Endothelial cell of umbilical vein (primary cell): Measurements from ENCODE around the gene GAB2. TPM values are rescaled to one million over a fixed set of nuclear protein-coding genes. Genes with fewer than 3 reads are reported as not detected.

Source experiments
- BruUV-seq: library from RNA; stranded (reverse); fragments of 400-500 nt; replicated peaks from 2 replicates; lab custom pipeline; 2021; lab: Mats Ljungman, UMichigan
- CTCF ChIA-PET: fragments of 300-600, 350-600 bp; sonication (Branson Sonifier 250); formaldehyde crosslinking; loops from one replicate; lab custom pipeline; 2021; ENCODE audit warnings: antibody characterized with exemption, inconsistent platforms; lab: Charles Lee
- POLR2A ChIA-PET: fragments of 300-600, 350-600 bp; sonication (Branson Sonifier 250); formaldehyde crosslinking; loops from one replicate; lab custom pipeline; 2021; ENCODE audit warnings: antibody characterized with exemption, inconsistent platforms; lab: Charles Lee
- DNase-seq: peaks from one replicate; pipeline ENCODE4 v3.0.0-alpha.2; 2011; ENCODE audit warnings: low read depth, low spot score
- FAIRE-seq: peaks from 2 replicates; lab custom pipeline; 2011; peaks lifted over from hg19 to GRCh38; lab: Jason Lieb, UNC
- H2AFZ ChIP-seq: 2 replicates; pipeline ENCODE4 v1.6.0; 2012; ENCODE audit warnings: low read depth, low read length, control low read depth, inconsistent platforms
- H3K27ac ChIP-seq: 2 replicates; pipeline ENCODE4 v1.5.1; 2011; ENCODE audit warnings: low read depth, mild to moderate bottlenecking, control low read depth, low read length, moderate library complexity; ENCODE audit not compliant: insufficient read depth
- H3K27me3 ChIP-seq, 2 experiments: 2 replicates each; pipeline versions ENCODE4 v1.6.0 to v1.6.1; 2011; ENCODE audit warnings: low read length in 2 of 2, mixed read lengths in 1 of 2; ENCODE audit not compliant: control insufficient read depth in 2 of 2, insufficient read depth in 2 of 2
- H3K36me3 ChIP-seq, 2 experiments: 2 replicates in 1 of 2; 3 replicates in 1 of 2; pipeline ENCODE4 v1.5.1; 2011; ENCODE audit warnings: low read length in 2 of 2, mild to moderate bottlenecking in 1 of 2, moderate library complexity in 1 of 2; ENCODE audit not compliant: control insufficient read depth in 2 of 2, insufficient read depth in 2 of 2; ENCODE audit errors: extremely low read depth in 1 of 2
- H3K4me1 ChIP-seq: 3 replicates; pipeline ENCODE4 v1.5.1; 2011; ENCODE audit warnings: mild to moderate bottlenecking, low read length; ENCODE audit not compliant: control insufficient read depth, insufficient read depth; ENCODE audit errors: extremely low read depth
- H3K4me2 ChIP-seq: 2 replicates; pipeline ENCODE4 v1.6.1; 2011; ENCODE audit warnings: low read length, control low read depth, mixed read lengths; ENCODE audit not compliant: insufficient read depth
- H3K4me3 ChIP-seq, 3 experiments: fragments of 200-600 bp in 1 of 3; sonication (generic), shearing (Covaris generic) in 1 of 3; replicated peaks in 1 of 3; 2 replicates each; pipeline ENCODE4 v1.5.1; 2011 to 2016; ENCODE audit warnings: control low read depth in 3 of 3, low read length in 3 of 3, mild to moderate bottlenecking in 2 of 3, inconsistent platforms in 1 of 3, low read depth in 1 of 3, moderate library complexity in 1 of 3; ENCODE audit not compliant: insufficient read depth in 1 of 3
- H3K79me2 ChIP-seq: 2 replicates; pipeline ENCODE4 v1.6.0; 2012; ENCODE audit warnings: low read length, inconsistent platforms; ENCODE audit not compliant: control insufficient read depth, insufficient read depth
- H3K9ac ChIP-seq: replicated peaks from 2 replicates; pipeline ENCODE3; 2011; ENCODE audit warnings: low read length, control low read depth; ENCODE audit not compliant: insufficient read depth; ENCODE audit errors: extremely low read depth
- H3K9me1 ChIP-seq: replicated peaks from 3 replicates; pipeline ENCODE4 v1.6.0; 2011; ENCODE audit warnings: mild to moderate bottlenecking, low read length; ENCODE audit not compliant: control insufficient read depth, insufficient read depth; ENCODE audit errors: extremely low read depth
- H3K9me3 ChIP-seq: replicated peaks from 2 replicates; pipeline ENCODE4 v1.5.1; 2012; ENCODE audit warnings: low read length, inconsistent platforms; ENCODE audit not compliant: control insufficient read depth, insufficient read depth
- H4K20me1 ChIP-seq: replicated peaks from 2 replicates; pipeline ENCODE3; 2011; ENCODE audit warnings: mild to moderate bottlenecking, low read length; ENCODE audit not compliant: control insufficient read depth, insufficient read depth; ENCODE audit errors: extremely low read depth
- EZH2 ChIP-seq: IDR thresholded peaks from 2 replicates; pipeline ENCODE4 v1.6.1; 2012; ENCODE audit warnings: borderline replicate concordance, low read depth, mild to moderate bottlenecking, moderate library complexity, low read length, inconsistent platforms; ENCODE audit not compliant: severe bottlenecking
- FOS ChIP-seq: IDR thresholded peaks from 2 replicates; pipeline ENCODE4 v1.6.1; 2011; ENCODE audit warnings: mild to moderate bottlenecking, low read length, moderate library complexity, borderline replicate concordance; ENCODE audit not compliant: insufficient read depth
- GATA2 ChIP-seq: IDR thresholded peaks from 2 replicates; pipeline ENCODE4 v1.7.0; 2011; ENCODE audit warnings: low read depth, mild to moderate bottlenecking, moderate library complexity, mixed read lengths, low read length; ENCODE audit not compliant: insufficient read length, insufficient read depth
- JUN ChIP-seq: IDR thresholded peaks from 2 replicates; pipeline ENCODE4 v1.6.1; 2011; ENCODE audit warnings: borderline replicate concordance, low read depth; ENCODE audit not compliant: insufficient read length, insufficient read depth
- MYC ChIP-seq: IDR thresholded peaks from one replicate; pipeline ENCODE4 v1.6.1; 2011; ENCODE audit warnings: mild to moderate bottlenecking, low read depth, low read length
- POLR2A ChIP-seq: IDR thresholded peaks from 2 replicates; pipeline ENCODE4 v1.6.1; 2012; ENCODE audit warnings: low read depth, mild to moderate bottlenecking, control low read depth, low read length
- POLR2AphosphoS5 ChIP-seq: IDR thresholded peaks from 2 replicates; pipeline ENCODE4 v1.6.1; 2012; ENCODE audit warnings: low read depth, mild to moderate bottlenecking, control low read depth, low read length, moderate library complexity; ENCODE audit not compliant: insufficient read depth
- dilution Hi-C: fragments of 300-500 bp; cut with MboI; formaldehyde crosslinking; loops from one replicate; pipeline ENCODE4 v1.15.0; 2019; ENCODE audit warnings: low sequenced_read_pairs; ENCODE audit not compliant: extremely low pct_ligation_motif_present
- intact Hi-C: fragments of 100-400 bp; cut with micrococcal nuclease; formaldehyde crosslinking; loops from one replicate; pipeline ENCODE4 v1.10.0; 2022
- polyA plus RNA-seq, 4 experiments: library from polyadenylated mRNA; depleted of rRNA in 3 of 4; stranded (reverse) in 3 of 4; unstranded in 1 of 4; fragments of >200 nt; gene quantifications; 2 replicates each; pipeline versions ENCODE4 v1.2.1 to v1.2.3, GENCODE V29; 2011 to 2012; ENCODE audit warnings: missing spikeins in 1 of 4
- total RNA-seq: library from RNA; stranded (reverse); gene quantifications from 2 replicates; pipeline ENCODE4 v1.2.3, GENCODE V29; 2021
- TF ChIP-seq, protein P1 (sequence below): IDR thresholded peaks from 2 replicates; pipeline ENCODE4 v1.6.1; 2011; ENCODE audit not compliant: insufficient read depth, insufficient read length
- TF ChIP-seq, protein P2 (sequence below), 2 donors: IDR thresholded peaks; 1 replicate in 1 of 2; 2 replicates in 1 of 2; pipeline ENCODE4 v1.5.1; 2011; ENCODE audit warnings: low read length in 2 of 2, mild to moderate bottlenecking in 2 of 2, moderate library complexity in 2 of 2, control low read depth in 1 of 2, inconsistent platforms in 1 of 2, low read depth in 1 of 2; ENCODE audit not compliant: insufficient read depth in 1 of 2; ENCODE audit errors: extremely low read depth in 1 of 2

The GAB2 gene
- total and polyA plus RNA-seq, 2 donors (not counting 3 experiments of a cell fraction or from before 2014, with no cell fraction given) = 19.6 to 39.6 TPM

DNA sequence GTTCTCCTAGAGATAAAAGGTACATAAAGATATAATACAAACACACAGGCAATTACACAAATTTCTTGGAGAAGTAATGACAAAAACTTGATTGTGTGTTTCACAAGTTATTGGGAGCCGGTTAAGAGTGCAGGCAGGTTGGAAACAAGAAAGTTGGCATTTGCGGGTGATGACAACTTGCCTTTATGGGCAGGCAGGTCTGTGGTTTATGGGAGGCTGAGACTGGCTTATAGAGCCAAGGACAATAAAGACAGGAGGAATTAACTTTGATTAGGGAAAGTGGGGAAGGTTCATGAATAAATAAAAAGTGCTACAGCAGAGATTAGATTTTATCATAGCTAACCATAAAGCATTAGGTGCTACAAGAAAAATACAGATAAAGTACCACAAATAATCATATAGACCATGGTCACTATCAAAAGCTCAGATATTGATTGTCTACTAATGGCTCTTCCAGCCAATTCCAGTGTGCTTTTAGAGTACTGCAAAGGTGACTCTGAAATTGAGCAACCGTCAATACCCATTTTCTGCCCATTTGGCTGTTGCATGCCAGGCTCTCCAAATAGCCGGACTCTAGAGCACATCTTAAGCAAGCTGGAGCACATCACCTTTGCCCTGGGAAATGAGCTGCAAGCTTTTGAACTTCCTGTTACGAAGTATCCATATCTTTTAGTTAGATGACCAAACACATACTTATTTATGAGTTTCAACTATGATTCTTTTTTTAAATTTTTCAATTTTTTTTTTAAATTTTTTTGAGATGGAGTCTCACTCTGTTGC is 33.9 kb upstream of the GAB2 start:
- Histone ChIP-seq H3K27ac (no peak overlapping the region), H3K9me3 (no peaks in the 10 kb centered on the region), H4K20me1 (no peaks in the 10 kb centered on the region), H2AFZ (no peak overlapping the region), H3K79me2 (no peaks in the 10 kb centered on the region), H3K4me1 (peaks cover 8% of the 10 kb centered on the region), H3K4me3 (no peak overlapping the region), H3K36me3 (peaks cover 0 to 3% of the 10 kb centered on the region in 2 experiments), H3K9ac (no peak overlapping the region), H3K9me1 (peaks cover 3% of the 10 kb centered on the region), H3K4me2 (no peak overlapping the region), H3K27me3 (no peaks in the 10 kb centered on the region)
- ChIA-PET CTCF (interaction anchor here (1.2 kb wide), 1 partner anchor 113 kb away, joined by 4 read pairs; no protein-coding TSS in a partner anchor), POLR2A (no interaction called here)
- TF ChIP-seq FOS (no peak), JUN (no peak), POLR2A (no peak), EZH2 (no peak), MYC (no peak), GATA2 (no peak), POLR2AphosphoS5 (no peak)
- TF ChIP-seq, protein P1, sequence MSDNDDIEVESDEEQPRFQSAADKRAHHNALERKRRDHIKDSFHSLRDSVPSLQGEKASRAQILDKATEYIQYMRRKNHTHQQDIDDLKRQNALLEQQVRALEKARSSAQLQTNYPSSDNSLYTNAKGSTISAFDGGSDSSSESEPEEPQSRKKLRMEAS = no peak
- TF ChIP-seq, protein P2, sequence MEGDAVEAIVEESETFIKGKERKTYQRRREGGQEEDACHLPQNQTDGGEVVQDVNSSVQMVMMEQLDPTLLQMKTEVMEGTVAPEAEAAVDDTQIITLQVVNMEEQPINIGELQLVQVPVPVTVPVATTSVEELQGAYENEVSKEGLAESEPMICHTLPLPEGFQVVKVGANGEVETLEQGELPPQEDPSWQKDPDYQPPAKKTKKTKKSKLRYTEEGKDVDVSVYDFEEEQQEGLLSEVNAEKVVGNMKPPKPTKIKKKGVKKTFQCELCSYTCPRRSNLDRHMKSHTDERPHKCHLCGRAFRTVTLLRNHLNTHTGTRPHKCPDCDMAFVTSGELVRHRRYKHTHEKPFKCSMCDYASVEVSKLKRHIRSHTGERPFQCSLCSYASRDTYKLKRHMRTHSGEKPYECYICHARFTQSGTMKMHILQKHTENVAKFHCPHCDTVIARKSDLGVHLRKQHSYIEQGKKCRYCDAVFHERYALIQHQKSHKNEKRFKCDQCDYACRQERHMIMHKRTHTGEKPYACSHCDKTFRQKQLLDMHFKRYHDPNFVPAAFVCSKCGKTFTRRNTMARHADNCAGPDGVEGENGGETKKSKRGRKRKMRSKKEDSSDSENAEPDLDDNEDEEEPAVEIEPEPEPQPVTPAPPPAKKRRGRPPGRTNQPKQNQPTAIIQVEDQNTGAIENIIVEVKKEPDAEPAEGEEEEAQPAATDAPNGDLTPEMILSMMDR (IDR thresholded peaks at IDR 0.05; ENCODE audit: extremely low read depth in 1 of 2, insufficient read depth in 1 of 2, low read depth in 1 of 2, low read length in 2 of 2) = no peak
- DNase-seq (peak; percentile 8), FAIRE-seq (no peak)
- no TSS peak for BruUV-seq
- intact Hi-C loops (no loop called here), dilution Hi-C loops (no loop called here)
